Midbrain (tissue), 1 donor: Measurements from ENCODE around the gene ZNRF2.
A peak's percentile ranks its signal among the peaks of the same experiment; 100 is the strongest.

Experiments
- DNase-seq: peaks from one replicate; lab custom pipeline; 2025; lab: John Stamatoyannopoulos, UW

Gene ZNRF2

GRCh38 chr7:30411897-30412296, 127.5 kb downstream of the ZNRF2 start:
- no peak for DNase-seq

- peak; percentile 70 for DNase-seq
These were observed 128.5 kb downstream of the ZNRF2 start for GRCh38 chr7:30412782-30413504.

GRCh38 chr7:30413864-30414263, 129.5 kb downstream of the ZNRF2 start:
- DNase-seq, result no peak
